Putamen (tissue), 1 donor: Measurements from ENCODE around the gene LEF1.
A peak's percentile ranks its signal among the peaks of the same experiment; 100 is the strongest.

Experiments used
- DNase-seq: peaks from one replicate; pipeline ENCODE4 v3.0.0-alpha.2; 2016; ENCODE audit warnings: low spot score

LEF1 gene

GRCh38 chr4:108175966-108176365, 7.2 kb upstream of the LEF1 start:
- DNase-seq = no peak

GRCh38 chr4:108174856-108175255, 6.1 kb upstream of the LEF1 start:
- no peak for DNase-seq

- DNase-seq = no peak
Measured at GRCh38 chr4:108173599-108174057, 4.9 kb upstream of the LEF1 start.

- peak; percentile 43 for DNase-seq
Measured at GRCh38 chr4:108172753-108173598, 4.2 kb upstream of the LEF1 start.

GRCh38 chr4:108172231-108172752, 3.6 kb upstream of the LEF1 start:
- DNase-seq = no peak

- no peak for DNase-seq
Measured at GRCh38 chr4:108171339-108172230, 2.9 kb upstream of the LEF1 start.

GRCh38 chr4:108170631-108171338, 2.1 kb upstream of the LEF1 start:
- no peak for DNase-seq

GRCh38 chr4:108169664-108170063, 932 bp upstream of the LEF1 start:
- DNase-seq = no peak

- DNase-seq = no peak
Measured at GRCh38 chr4:108168160-108168670, 517 bp downstream of the LEF1 start.

- DNase-seq = no peak
Measured at GRCh38 chr4:108166441-108167315, 2.1 kb downstream of the LEF1 start.

- DNase-seq = no peak
Measured at GRCh38 chr4:108166038-108166437, 2.7 kb downstream of the LEF1 start.

- DNase-seq = no peak
Measured at GRCh38 chr4:108165586-108165985, 3.1 kb downstream of the LEF1 start.

GRCh38 chr4:108163351-108163750, 5.4 kb downstream of the LEF1 start:
- DNase-seq = no peak

GRCh38 chr4:108160741-108161352, 7.9 kb downstream of the LEF1 start:
- DNase-seq = no peak

GRCh38 chr4:108159845-108160244, 8.9 kb downstream of the LEF1 start:
- DNase-seq = no peak

- no peak for DNase-seq
Measured at GRCh38 chr4:108157655-108158054, 11.1 kb downstream of the LEF1 start.

- no peak for DNase-seq
Measured at GRCh38 chr4:108156391-108156790, 12.3 kb downstream of the LEF1 start.

- DNase-seq = no peak
Measured at GRCh38 chr4:108155373-108155772, 13.4 kb downstream of the LEF1 start.

- DNase-seq = no peak
Measured at GRCh38 chr4:108152980-108153379, 15.8 kb downstream of the LEF1 start.
